ENCODE measurements around the gene VAV1. TPM values are rescaled to one million over a fixed set of nuclear protein-coding genes. Genes with fewer than 3 reads are reported as not detected.

VAV1 gene
- total and polyA plus RNA-seq, 2 of the 13 experiments (the other 11 are each of a cell fraction or from before 2014, with no cell fraction given) = not detected

DNA sequence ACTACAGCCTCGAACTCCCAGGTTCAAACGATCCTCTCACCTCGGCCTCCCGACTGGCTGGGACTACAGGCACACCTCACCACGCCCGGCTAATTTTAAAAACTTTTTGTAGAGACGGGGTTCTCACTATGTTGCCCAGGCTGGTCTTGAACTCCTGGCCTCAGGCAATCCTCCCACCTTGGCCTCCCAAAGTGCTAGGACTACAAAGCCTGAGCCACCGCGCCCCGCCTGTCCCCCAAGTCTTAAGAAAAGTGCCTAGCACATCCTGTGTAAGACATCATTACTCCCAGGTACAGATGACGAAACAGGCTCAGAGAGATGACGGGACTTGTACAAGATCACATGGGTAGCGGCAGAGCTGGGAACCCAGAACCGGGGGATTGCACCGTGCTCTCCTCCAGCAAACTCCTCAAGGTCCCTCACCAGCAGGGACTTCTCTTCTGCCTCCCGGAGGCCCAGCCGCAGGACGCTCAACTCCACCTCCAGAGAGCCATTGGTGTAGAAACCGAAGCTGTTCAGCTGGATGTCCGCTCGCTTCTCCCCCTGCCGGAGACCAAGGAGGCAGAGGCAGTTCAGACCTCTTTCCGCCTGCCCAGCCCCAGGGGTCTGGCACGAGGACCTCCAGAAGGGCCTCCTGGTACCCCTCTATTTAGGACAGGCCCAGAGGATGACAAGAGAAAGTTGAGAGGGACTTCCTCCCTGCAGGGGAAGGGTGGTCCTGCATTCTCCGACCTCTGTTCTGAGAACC is 36.2 kb upstream of the VAV1 start (continued):
- TF ChIP-seq MED1 (CRISPR knock-in tag; IDR thresholded peaks at IDR 0.05) = peak; percentile 73
- TF ChIP-seq, protein P1, sequence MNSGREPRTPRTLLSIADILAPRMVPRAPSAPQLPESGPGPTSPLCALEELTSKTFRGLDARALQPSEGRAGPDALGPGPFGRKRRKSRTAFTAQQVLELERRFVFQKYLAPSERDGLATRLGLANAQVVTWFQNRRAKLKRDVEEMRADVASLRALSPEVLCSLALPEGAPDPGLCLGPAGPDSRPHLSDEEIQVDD (CRISPR knock-in tag; IDR thresholded peaks at IDR 0.05; ENCODE audit: borderline replicate concordance) = no peak
- no peak for TF ChIP-seq REXO4 (CRISPR knock-in tag; IDR thresholded peaks at IDR 0.05; ENCODE audit: borderline replicate concordance)
- TF ChIP-seq KAT7 (CRISPR knock-in tag; IDR thresholded peaks at IDR 0.05; ENCODE audit: borderline replicate concordance) = no peak; the same call in 1 of the 2 replicates
- TF ChIP-seq, protein P2, sequence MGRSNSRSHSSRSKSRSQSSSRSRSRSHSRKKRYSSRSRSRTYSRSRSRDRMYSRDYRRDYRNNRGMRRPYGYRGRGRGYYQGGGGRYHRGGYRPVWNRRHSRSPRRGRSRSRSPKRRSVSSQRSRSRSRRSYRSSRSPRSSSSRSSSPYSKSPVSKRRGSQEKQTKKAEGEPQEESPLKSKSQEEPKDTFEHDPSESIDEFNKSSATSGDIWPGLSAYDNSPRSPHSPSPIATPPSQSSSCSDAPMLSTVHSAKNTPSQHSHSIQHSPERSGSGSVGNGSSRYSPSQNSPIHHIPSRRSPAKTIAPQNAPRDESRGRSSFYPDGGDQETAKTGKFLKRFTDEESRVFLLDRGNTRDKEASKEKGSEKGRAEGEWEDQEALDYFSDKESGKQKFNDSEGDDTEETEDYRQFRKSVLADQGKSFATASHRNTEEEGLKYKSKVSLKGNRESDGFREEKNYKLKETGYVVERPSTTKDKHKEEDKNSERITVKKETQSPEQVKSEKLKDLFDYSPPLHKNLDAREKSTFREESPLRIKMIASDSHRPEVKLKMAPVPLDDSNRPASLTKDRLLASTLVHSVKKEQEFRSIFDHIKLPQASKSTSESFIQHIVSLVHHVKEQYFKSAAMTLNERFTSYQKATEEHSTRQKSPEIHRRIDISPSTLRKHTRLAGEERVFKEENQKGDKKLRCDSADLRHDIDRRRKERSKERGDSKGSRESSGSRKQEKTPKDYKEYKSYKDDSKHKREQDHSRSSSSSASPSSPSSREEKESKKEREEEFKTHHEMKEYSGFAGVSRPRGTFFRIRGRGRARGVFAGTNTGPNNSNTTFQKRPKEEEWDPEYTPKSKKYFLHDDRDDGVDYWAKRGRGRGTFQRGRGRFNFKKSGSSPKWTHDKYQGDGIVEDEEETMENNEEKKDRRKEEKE (IDR thresholded peaks at IDR 0.05) = no peak
- TF ChIP-seq, protein P3, sequence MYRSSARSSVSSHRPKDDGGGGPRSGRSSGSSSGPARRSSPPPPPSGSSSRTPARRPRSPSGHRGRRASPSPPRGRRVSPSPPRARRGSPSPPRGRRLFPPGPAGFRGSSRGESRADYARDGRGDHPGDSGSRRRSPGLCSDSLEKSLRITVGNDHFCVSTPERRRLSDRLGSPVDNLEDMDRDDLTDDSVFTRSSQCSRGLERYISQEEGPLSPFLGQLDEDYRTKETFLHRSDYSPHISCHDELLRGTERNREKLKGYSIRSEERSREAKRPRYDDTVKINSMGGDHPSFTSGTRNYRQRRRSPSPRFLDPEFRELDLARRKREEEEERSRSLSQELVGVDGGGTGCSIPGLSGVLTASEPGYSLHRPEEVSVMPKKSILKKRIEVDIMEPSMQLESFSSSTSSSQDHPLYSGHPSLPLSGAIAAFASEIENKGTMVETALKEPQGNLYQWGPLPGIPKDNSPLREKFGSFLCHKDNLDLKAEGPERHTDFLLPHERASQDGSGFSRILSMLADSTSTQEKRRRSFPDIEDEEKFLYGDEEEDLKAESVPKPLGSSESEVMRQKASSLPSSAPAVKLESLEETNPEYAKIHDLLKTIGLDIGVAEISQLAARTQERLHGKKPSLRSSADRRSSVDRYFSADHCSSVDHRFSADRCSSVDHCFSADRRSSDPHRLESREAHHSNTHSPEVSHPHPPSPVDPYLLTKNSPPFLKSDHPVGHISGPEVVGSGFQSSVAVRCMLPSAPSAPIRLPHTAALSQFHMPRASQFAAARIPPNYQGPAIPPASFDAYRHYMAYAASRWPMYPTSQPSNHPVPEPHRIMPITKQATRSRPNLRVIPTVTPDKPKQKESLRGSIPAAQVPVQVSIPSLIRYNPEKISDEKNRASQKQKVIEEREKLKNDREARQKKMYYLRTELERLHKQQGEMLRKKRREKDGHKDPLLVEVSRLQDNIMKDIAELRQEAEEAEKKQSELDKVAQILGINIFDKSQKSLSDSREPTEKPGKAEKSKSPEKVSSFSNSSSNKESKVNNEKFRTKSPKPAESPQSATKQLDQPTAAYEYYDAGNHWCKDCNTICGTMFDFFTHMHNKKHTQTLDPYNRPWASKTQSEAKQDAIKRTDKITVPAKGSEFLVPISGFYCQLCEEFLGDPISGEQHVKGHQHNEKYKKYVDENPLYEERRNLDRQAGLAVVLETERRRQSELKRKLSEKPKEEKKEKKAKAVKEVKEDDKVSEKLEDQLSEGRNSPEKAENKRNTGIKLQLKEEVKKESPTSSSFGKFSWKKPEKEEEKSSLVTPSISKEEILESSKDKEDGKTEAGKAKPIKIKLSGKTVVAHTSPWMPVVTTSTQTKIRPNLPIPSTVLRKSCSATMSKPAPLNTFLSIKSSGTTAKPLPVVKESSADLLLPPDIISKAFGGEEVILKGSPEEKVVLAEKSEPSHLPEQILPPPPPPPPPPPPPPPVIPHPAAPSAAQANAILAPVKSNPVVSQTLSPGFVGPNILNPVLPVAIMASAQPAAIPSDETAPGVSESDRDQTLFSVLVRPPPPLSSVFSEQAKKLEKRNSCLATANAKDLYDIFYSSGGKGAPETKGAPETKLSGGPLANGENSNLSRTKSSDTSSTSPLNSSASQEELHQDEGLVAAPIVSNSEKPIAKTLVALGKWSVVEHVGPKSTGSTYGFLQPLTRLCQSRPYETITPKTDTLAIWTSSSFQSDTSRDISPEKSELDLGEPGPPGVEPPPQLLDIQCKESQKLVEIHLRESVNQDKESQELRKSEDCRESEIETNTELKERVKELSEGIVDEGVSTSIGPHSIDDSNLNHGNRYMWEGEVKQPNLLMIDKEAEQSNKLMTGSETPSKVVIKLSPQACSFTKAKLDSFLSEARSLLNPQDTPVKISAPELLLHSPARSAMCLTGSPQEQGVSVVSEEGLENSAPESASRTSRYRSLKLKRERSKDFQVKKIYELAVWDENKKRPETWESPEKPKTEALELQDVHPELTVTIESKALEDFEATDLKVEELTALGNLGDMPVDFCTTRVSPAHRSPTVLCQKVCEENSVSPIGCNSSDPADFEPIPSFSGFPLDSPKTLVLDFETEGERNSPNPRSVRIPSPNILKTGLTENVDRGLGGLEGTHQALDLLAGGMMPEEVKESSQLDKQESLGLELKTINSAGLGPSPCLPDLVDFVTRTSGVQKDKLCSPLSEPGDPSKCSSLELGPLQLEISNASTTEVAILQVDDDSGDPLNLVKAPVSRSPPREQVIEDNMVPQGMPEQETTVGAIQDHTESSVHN (CRISPR knock-in tag; IDR thresholded peaks at IDR 0.05) = no peak
- TF ChIP-seq, protein P4, sequence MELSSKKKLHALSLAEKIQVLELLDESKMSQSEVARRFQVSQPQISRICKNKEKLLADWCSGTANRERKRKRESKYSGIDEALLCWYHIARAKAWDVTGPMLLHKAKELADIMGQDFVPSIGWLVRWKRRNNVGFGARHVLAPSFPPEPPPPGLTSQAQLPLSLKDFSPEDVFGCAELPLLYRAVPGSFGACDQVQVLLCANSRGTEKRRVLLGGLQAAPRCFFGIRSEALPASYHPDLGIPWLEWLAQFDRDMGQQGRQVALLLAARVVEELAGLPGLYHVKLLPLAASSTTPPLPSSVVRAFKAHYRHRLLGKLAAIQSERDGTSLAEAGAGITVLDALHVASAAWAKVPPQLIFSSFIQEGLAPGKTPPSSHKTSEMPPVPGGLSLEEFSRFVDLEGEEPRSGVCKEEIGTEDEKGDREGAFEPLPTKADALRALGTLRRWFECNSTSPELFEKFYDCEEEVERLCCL (CRISPR knock-in tag; IDR thresholded peaks at IDR 0.05; ENCODE audit: borderline replicate concordance) = no peak
- TF ChIP-seq ZNF782 (CRISPR knock-in tag; IDR thresholded peaks at IDR 0.05; ENCODE audit: borderline replicate concordance) = no peak
- no peak for TF ChIP-seq ZMYM2 (CRISPR knock-in tag; IDR thresholded peaks at IDR 0.05)
- TF ChIP-seq, protein P5, sequence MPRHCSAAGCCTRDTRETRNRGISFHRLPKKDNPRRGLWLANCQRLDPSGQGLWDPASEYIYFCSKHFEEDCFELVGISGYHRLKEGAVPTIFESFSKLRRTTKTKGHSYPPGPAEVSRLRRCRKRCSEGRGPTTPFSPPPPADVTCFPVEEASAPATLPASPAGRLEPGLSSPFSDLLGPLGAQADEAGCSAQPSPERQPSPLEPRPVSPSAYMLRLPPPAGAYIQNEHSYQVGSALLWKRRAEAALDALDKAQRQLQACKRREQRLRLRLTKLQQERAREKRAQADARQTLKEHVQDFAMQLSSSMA (CRISPR knock-in tag; IDR thresholded peaks at IDR 0.05) = no peak
- no peak; the same call in 1 of the 2 replicates for TF ChIP-seq ZNF547 (CRISPR knock-in tag; IDR thresholded peaks at IDR 0.05)
- peak; percentile 32; the same call in 1 of the 2 replicates for TF ChIP-seq SOX5 (CRISPR knock-in tag; IDR thresholded peaks at IDR 0.05; ENCODE audit: borderline replicate concordance)
- no peak for TF ChIP-seq DNMT3B (CRISPR knock-in tag; conservative IDR thresholded peaks at IDR 0.05)
- TF ChIP-seq HES4 (CRISPR knock-in tag; IDR thresholded peaks at IDR 0.05; ENCODE audit: borderline replicate concordance) = no peak
- TF ChIP-seq JARID2 (CRISPR knock-in tag; IDR thresholded peaks at IDR 0.05; ENCODE audit: insufficient replicate concordance) = no peak
